Lower lobe of right lung (tissue), 2 donors: ENCODE measurements around the gene MALRD1. TPM values are rescaled to one million over a fixed set of nuclear protein-coding genes. Genes with fewer than 3 reads are reported as not detected.

Source experiments
- ATAC-seq, 2 donors: fragments of 200-7000 bp; cut with Tn5 transposase; one replicate each; pipeline ENCODE4 v1.9.1; 2020 to 2022; ENCODE audit warnings: mild to moderate bottlenecking in 2 of 2, moderate library complexity in 2 of 2
- DNase-seq: peaks from one replicate; pipeline ENCODE4 v3.0.0-alpha.2; 2020
- H3K27ac ChIP-seq: fragments of 200-600 bp; one replicate; pipeline ENCODE4 v1.8.0; 2022
- H3K27me3 ChIP-seq: fragments of 200-600 bp; one replicate; pipeline ENCODE4 v1.8.0; 2022; ENCODE audit warnings: low read depth
- H3K36me3 ChIP-seq: fragments of 200-600 bp; one replicate; pipeline ENCODE4 v1.8.0; 2022; ENCODE audit warnings: mild to moderate bottlenecking
- H3K4me1 ChIP-seq: fragments of 200-600 bp; one replicate; pipeline ENCODE4 v1.8.0; 2022
- H3K4me3 ChIP-seq: fragments of 200-600 bp; one replicate; pipeline ENCODE4 v1.8.0; 2022; ENCODE audit warnings: mild to moderate bottlenecking
- H3K9me3 ChIP-seq: fragments of 200-600 bp; one replicate; pipeline ENCODE4 v1.8.0; 2022
- CTCF ChIP-seq: fragments of 200-600 bp; IDR thresholded peaks from one replicate; pipeline ENCODE4 v1.8.0; 2022; ENCODE audit warnings: antibody characterized with exemption, mild to moderate bottlenecking
- intact Hi-C: fragments of 100-400 bp; cut with DNase I; formaldehyde crosslinking; loops from one replicate; pipeline ENCODE4 v1.11.0; 2022
- total RNA-seq: library from RNA; stranded (reverse); fragmentation: NEBNext Ultra II Directional; extraction: Animal tissue kit (Norgen Biotek cat#: 25700); gene quantifications from one replicate; pipeline ENCODE4 v1.2.1, GENCODE V29; 2021
- donor health status: DM: no; HTN: yes; CAD: no; lungs with severe emphysema.

The MALRD1 gene
- total RNA-seq, 1 donor from 2014 or later = 6.0 TPM

- no peak overlapping the region for H3K27ac ChIP-seq
- no peaks in the 10 kb centered on the region for H3K9me3 ChIP-seq
- no peaks in the 10 kb centered on the region for H3K4me1 ChIP-seq
- intact Hi-C loops = no loop called here
- ATAC-seq = no peak
- H3K27me3 ChIP-seq = no peaks in the 10 kb centered on the region
- no peak overlapping the region for H3K4me3 ChIP-seq
- H3K36me3 ChIP-seq = no peaks in the 10 kb centered on the region
- TF ChIP-seq CTCF = no peak
- no peak for DNase-seq
Measured at GRCh38 chr10:19096501-19097073, 48.0 kb downstream of the MALRD1 start.

- no peak for ATAC-seq
- Histone ChIP-seq H3K4me1 (no peaks in the 10 kb centered on the region), H3K9me3 (no peaks in the 10 kb centered on the region), H3K27me3 (no peaks in the 10 kb centered on the region), H3K4me3 (no peak overlapping the region), H3K36me3 (no peaks in the 10 kb centered on the region), H3K27ac (no peak overlapping the region)
- intact Hi-C loops = no loop called here
- no peak for DNase-seq
- TF ChIP-seq CTCF = no peak
Measured at GRCh38 chr10:19097151-19097550, 48.5 kb downstream of the MALRD1 start.

- no peak for DNase-seq
- Histone ChIP-seq H3K27ac (no peak overlapping the region), H3K4me3 (no peak overlapping the region), H3K27me3 (no peaks in the 10 kb centered on the region), H3K4me1 (no peaks in the 10 kb centered on the region), H3K9me3 (no peaks in the 10 kb centered on the region), H3K36me3 (no peaks in the 10 kb centered on the region)
- no peak for TF ChIP-seq CTCF
- ATAC-seq = no peak
- intact Hi-C loops = no loop called here
Measured at GRCh38 chr10:19098803-19099202, 50.2 kb downstream of the MALRD1 start.

- H3K27ac ChIP-seq = no peak overlapping the region
- intact Hi-C loops = no loop called here
- no peaks in the 10 kb centered on the region for H3K36me3 ChIP-seq
- H3K27me3 ChIP-seq = no peaks in the 10 kb centered on the region
- ATAC-seq (no peak), DNase-seq (no peak)
- no peak overlapping the region for H3K4me3 ChIP-seq
- no peaks in the 10 kb centered on the region for H3K4me1 ChIP-seq
- peaks cover 6% of the 10 kb centered on the region for H3K9me3 ChIP-seq
- TF ChIP-seq CTCF = no peak
Measured at GRCh38 chr10:19107406-19107805, 58.8 kb downstream of the MALRD1 start.

- no peak overlapping the region for H3K4me3 ChIP-seq
- ATAC-seq = no peak
- no peaks in the 10 kb centered on the region for H3K36me3 ChIP-seq
- no peak for DNase-seq
- TF ChIP-seq CTCF = no peak
- no peak overlapping the region for H3K27ac ChIP-seq
- peaks cover 6% of the 10 kb centered on the region for H3K9me3 ChIP-seq
- no peaks in the 10 kb centered on the region for H3K4me1 ChIP-seq
- intact Hi-C loops = no loop called here
- H3K27me3 ChIP-seq = no peaks in the 10 kb centered on the region
Measured at GRCh38 chr10:19111501-19112267, 63.1 kb downstream of the MALRD1 start.
